Measurements from ENCODE around the gene KAT2A. TPM values are rescaled to one million over a fixed set of nuclear protein-coding genes. Genes with fewer than 3 reads are reported as not detected.

Gene KAT2A
- total RNA-seq, 4 donors from 2014 or later, result 36.3 to 107 (median 57.1) TPM

- Histone ChIP-seq H3K36me3 (no peaks in the 10 kb centered on the region), H3K4me3 (no peak overlapping the region), H3K27ac (no peak overlapping the region), H3K4me1 (peaks cover 13% of the 10 kb centered on the region), H3K27me3 (peaks cover 21% of the 10 kb centered on the region), H3K9me3 (no peaks in the 10 kb centered on the region)
- TF ChIP-seq EP300 (IDR thresholded peaks at IDR 0.05), result no peak
- no peak for TF ChIP-seq CTCF (IDR thresholded peaks at IDR 0.05)
- TF ChIP-seq POLR2AphosphoS5 (IDR thresholded peaks at IDR 0.05), result no peak
- TF ChIP-seq POLR2A (IDR thresholded peaks at IDR 0.05), result no peak
- no peak for DNase-seq (ENCODE audit: low spot score in 2 of 2)
- WGBS, result 68% methylated on average over 5 of the region's 8 CpGs
Observed at GRCh38 chr17:42096360-42097111, 24.6 kb downstream of the KAT2A start.

- H3K4me1 ChIP-seq, result peaks cover 13% of the 10 kb centered on the region
- no peak overlapping the region for H3K27ac ChIP-seq
- no peaks in the 10 kb centered on the region for H3K9me3 ChIP-seq
- H3K4me3 ChIP-seq, result no peak overlapping the region
- WGBS, result 93% methylated on average over 12 of the region's 12 CpGs
- DNase-seq (ENCODE audit: low spot score in 2 of 2), result no peak
- no peaks in the 10 kb centered on the region for H3K36me3 ChIP-seq
- H3K27me3 ChIP-seq, result peaks cover 21% of the 10 kb centered on the region
- TF ChIP-seq POLR2AphosphoS5 (IDR thresholded peaks at IDR 0.05) (no peak), CTCF (IDR thresholded peaks at IDR 0.05) (no peak), EP300 (IDR thresholded peaks at IDR 0.05) (no peak), POLR2A (IDR thresholded peaks at IDR 0.05) (no peak)
Observed at GRCh38 chr17:42094375-42095069, 26.6 kb downstream of the KAT2A start.

- no peak overlapping the region for H3K27ac ChIP-seq
- no peak overlapping the region for H3K4me3 ChIP-seq
- no peaks in the 10 kb centered on the region for H3K9me3 ChIP-seq
- no peak for DNase-seq (ENCODE audit: low spot score in 2 of 2)
- H3K36me3 ChIP-seq, result no peaks in the 10 kb centered on the region
- H3K4me1 ChIP-seq, result peaks cover 6% of the 10 kb centered on the region
- TF ChIP-seq POLR2AphosphoS5 (IDR thresholded peaks at IDR 0.05) (no peak), POLR2A (IDR thresholded peaks at IDR 0.05) (no peak), EP300 (IDR thresholded peaks at IDR 0.05) (no peak), CTCF (IDR thresholded peaks at IDR 0.05) (no peak)
- H3K27me3 ChIP-seq, result peaks cover 30% of the 10 kb centered on the region
- WGBS, result 55% methylated on average over 5 of the region's 6 CpGs
Observed at GRCh38 chr17:42092939-42093338, 28.2 kb downstream of the KAT2A start.

- no peak for TF ChIP-seq POLR2A (IDR thresholded peaks at IDR 0.05)
- no peak for TF ChIP-seq CTCF (IDR thresholded peaks at IDR 0.05)
- TF ChIP-seq POLR2AphosphoS5 (IDR thresholded peaks at IDR 0.05), result no peak
- no peak for TF ChIP-seq EP300 (IDR thresholded peaks at IDR 0.05)
- Histone ChIP-seq H3K9me3 (no peaks in the 10 kb centered on the region), H3K36me3 (no peaks in the 10 kb centered on the region), H3K27me3 (peaks cover 14% of the 10 kb centered on the region), H3K4me3 (no peak overlapping the region), H3K27ac (no peak overlapping the region), H3K4me1 (no peaks in the 10 kb centered on the region)
- WGBS, result 88% methylated on average over 8 of the region's 8 CpGs
- no peak for DNase-seq (ENCODE audit: low spot score in 2 of 2)
Observed at GRCh38 chr17:42090964-42091790, 30.0 kb downstream of the KAT2A start.
